HUES48 (cell line): Measurements from ENCODE around the gene GNAZ.

Experiments used
- H3K27ac ChIP-seq: one replicate; pipeline ENCODE4 v1.7.0; 2013; ENCODE audit warnings: low read depth, low read length, inconsistent platforms
- H3K27me3 ChIP-seq: 2 replicates; pipeline ENCODE4 v1.6.1; 2013; ENCODE audit warnings: mild to moderate bottlenecking, low read length; ENCODE audit not compliant: control insufficient read depth, insufficient read depth
- H3K36me3 ChIP-seq: 2 replicates; pipeline ENCODE4 v1.6.1; 2013; ENCODE audit warnings: low read length; ENCODE audit not compliant: control insufficient read depth, insufficient read depth
- H3K4me1 ChIP-seq: 2 replicates; pipeline ENCODE4 v1.6.1; 2013; ENCODE audit warnings: mild to moderate bottlenecking, low read length; ENCODE audit not compliant: control insufficient read depth, insufficient read depth
- H3K4me3 ChIP-seq: 2 replicates; pipeline ENCODE4 v1.5.1; 2013; ENCODE audit warnings: mild to moderate bottlenecking, low read depth, low read length
- H3K9ac ChIP-seq: 2 replicates; pipeline ENCODE4 v1.6.1; 2013; ENCODE audit warnings: mild to moderate bottlenecking, low read depth, low read length, moderate library complexity
- H3K9me3 ChIP-seq: 2 replicates; pipeline ENCODE4 v1.6.1; 2013; ENCODE audit warnings: low read length; ENCODE audit not compliant: control insufficient read depth, insufficient read depth

Gene GNAZ

GRCh38 chr22:23098718-23099530 lies 28.6 kb downstream of the GNAZ start:
- Histone ChIP-seq H3K9me3 (no peaks in the 10 kb centered on the region), H3K4me3 (no peak overlapping the region), H3K4me1 (no peaks in the 10 kb centered on the region), H3K9ac (no peak overlapping the region), H3K27ac (no peak overlapping the region), H3K36me3 (peaks cover 9% of the 10 kb centered on the region; the same call in 1 of the 2 replicates), H3K27me3 (no peaks in the 10 kb centered on the region)

DNA sequence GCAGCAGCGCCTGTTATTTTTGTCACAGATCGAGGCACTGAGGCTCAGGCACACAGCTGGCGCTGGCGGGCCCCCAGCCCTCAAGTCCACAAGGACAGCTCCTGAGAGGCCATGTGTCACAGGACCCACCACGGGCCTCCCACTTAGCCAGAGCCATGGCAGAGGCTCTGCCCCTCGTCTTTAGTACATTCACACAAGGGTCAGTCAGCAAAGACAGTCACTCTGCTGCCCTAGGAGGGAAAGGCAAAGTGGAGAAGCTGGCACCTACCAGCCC lies 29.1 kb downstream of the GNAZ start:
- no peak overlapping the region for H3K9ac ChIP-seq
- peaks cover 9% of the 10 kb centered on the region; the same call in 1 of the 2 replicates for H3K36me3 ChIP-seq
- no peaks in the 10 kb centered on the region for H3K4me1 ChIP-seq

GRCh38 chr22:23100124-23100801 lies 29.9 kb downstream of the GNAZ start:
- Histone ChIP-seq H3K27ac (no peak overlapping the region), H3K27me3 (no peaks in the 10 kb centered on the region), H3K4me3 (no peak overlapping the region), H3K9ac (no peak overlapping the region), H3K4me1 (no peaks in the 10 kb centered on the region), H3K9me3 (no peaks in the 10 kb centered on the region), H3K36me3 (peaks cover 9% of the 10 kb centered on the region; the same call in 1 of the 2 replicates)

More for the DNA sequence above, 29.1 kb downstream of the GNAZ start:
- no peaks in the 10 kb centered on the region for H3K9me3 ChIP-seq
- H3K4me3 ChIP-seq, result no peak overlapping the region
- no peaks in the 10 kb centered on the region for H3K27me3 ChIP-seq
- no peak overlapping the region for H3K27ac ChIP-seq

DNA sequence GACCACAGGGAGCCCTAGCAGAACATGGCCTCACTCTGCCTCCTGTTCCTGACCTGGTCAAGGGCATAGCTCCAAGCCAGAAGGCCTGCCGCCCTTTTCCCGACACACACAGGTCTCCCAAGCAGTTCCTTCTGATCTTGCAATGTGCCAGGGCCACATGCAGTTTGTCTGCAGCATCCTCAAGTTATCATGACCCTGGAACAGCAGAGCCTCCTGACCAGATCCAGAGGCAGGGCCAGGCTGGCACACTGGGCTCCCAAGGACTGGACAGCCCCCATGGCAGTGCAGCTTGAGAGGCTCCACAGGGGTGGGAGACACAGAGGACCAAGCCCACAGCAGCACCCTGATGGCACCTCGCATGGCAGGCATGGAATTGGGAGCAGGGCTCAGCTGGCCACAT lies 31.2 kb downstream of the GNAZ start:
- Histone ChIP-seq H3K4me3 (no peak overlapping the region), H3K9ac (no peak overlapping the region), H3K36me3 (peaks cover 2% of the 10 kb centered on the region; the same call in 1 of the 2 replicates), H3K9me3 (no peaks in the 10 kb centered on the region), H3K27ac (no peak overlapping the region), H3K4me1 (no peaks in the 10 kb centered on the region), H3K27me3 (no peaks in the 10 kb centered on the region)

DNA sequence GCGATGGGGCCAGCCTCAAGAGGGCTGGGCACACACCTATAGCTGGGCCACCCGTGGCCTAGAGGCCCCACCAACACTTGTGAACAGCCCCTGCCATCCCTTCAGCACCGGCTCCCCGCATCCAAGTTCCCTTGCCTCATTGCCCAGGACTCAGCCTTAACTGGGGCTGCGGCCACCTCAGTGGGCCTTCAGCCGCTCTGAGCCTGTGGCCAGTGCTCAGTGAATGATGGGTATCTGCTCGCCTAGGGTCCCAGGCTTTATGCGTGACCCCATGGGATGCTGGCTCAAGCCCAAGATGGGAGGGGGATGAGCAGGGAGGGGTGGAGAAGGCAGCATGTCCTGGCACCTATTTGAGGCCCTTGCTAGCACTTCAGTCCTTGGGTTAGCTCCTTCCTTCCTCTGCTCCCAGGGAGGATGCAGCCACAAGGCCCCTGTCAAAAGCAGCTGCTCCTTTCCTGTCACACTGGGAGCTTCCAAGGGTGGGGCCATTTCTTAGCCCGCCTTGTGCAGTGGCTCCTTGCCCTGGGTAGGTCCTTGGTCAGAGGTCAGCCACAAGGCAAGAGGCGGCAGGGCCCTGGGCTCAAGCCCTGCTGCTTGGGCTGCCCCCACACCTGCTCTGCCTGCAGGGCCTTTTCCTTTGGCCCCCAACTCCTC lies 31.8 kb downstream of the GNAZ start:
- H3K9me3 ChIP-seq, result no peaks in the 10 kb centered on the region
- no peaks in the 10 kb centered on the region for H3K36me3 ChIP-seq
- no peaks in the 10 kb centered on the region for H3K27me3 ChIP-seq
- no peak overlapping the region for H3K4me3 ChIP-seq
- no peak overlapping the region for H3K27ac ChIP-seq
- no peak overlapping the region for H3K9ac ChIP-seq
- no peaks in the 10 kb centered on the region for H3K4me1 ChIP-seq

DNA sequence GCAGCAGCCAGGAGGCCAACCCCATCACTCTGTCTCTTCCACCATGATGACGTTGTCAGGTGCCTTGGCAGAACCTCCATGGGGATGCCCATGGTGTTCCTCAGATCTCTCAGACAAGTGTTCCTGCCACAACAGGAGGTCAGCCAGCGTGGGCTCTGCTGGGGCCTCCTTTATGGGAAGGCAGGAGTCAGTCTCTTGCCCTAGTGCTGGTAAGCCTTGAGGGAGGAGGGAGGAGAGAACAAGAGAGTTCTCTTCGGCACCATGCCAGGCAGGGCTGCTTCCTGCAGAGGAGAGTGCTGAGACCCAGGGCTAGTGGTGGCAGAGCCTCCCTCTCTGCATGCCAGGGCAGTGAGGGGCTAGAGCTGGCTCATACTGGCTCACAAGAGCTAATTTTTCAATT lies 32.5 kb downstream of the GNAZ start:
- no peaks in the 10 kb centered on the region for H3K36me3 ChIP-seq
- H3K4me1 ChIP-seq, result no peaks in the 10 kb centered on the region
- H3K27me3 ChIP-seq, result no peaks in the 10 kb centered on the region
- H3K9ac ChIP-seq, result no peak overlapping the region
- H3K9me3 ChIP-seq, result no peaks in the 10 kb centered on the region
- H3K27ac ChIP-seq, result no peak overlapping the region
- H3K4me3 ChIP-seq, result no peak overlapping the region

DNA sequence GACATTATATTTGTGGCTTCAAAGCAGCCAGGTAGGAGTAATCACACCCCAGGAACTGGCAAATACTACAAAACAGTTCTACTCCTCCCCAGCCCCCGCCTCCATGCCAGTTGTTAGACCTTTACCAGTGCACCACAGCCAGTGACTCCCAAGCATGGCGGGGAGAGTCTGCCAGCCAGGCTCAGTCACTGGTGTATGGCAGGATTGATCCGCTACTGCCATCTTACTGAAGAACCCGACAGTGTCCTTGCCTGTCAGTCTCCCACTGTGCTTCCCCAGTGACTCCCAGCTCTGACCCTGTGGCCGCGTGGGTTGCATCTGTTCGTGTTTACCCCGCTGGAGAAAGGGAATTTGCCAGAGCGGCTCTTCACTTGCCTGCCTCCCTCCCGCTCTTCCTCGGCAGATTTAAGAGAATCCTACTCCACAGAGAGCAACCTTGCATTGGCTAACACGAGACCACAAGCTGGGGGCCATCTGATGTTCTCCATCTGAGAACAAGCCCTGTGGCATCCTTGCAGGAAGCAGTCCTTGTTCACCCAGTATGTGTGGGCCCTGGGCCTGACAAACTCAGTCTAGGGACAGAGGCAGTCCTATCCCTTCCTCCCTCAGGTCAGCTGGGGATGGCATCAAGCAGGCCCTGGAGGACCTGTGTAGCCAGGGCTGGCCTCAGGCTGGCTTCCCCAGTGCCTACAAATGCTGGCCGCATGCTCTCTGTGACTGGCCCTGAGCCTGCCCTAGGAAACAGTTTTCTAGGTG lies 33.1 kb downstream of the GNAZ start:
- H3K9ac ChIP-seq, result no peak overlapping the region
- no peak overlapping the region for H3K27ac ChIP-seq
- H3K27me3 ChIP-seq, result no peaks in the 10 kb centered on the region
- H3K9me3 ChIP-seq, result no peaks in the 10 kb centered on the region
- H3K4me1 ChIP-seq, result no peaks in the 10 kb centered on the region
- no peak overlapping the region for H3K4me3 ChIP-seq
- no peaks in the 10 kb centered on the region for H3K36me3 ChIP-seq

DNA sequence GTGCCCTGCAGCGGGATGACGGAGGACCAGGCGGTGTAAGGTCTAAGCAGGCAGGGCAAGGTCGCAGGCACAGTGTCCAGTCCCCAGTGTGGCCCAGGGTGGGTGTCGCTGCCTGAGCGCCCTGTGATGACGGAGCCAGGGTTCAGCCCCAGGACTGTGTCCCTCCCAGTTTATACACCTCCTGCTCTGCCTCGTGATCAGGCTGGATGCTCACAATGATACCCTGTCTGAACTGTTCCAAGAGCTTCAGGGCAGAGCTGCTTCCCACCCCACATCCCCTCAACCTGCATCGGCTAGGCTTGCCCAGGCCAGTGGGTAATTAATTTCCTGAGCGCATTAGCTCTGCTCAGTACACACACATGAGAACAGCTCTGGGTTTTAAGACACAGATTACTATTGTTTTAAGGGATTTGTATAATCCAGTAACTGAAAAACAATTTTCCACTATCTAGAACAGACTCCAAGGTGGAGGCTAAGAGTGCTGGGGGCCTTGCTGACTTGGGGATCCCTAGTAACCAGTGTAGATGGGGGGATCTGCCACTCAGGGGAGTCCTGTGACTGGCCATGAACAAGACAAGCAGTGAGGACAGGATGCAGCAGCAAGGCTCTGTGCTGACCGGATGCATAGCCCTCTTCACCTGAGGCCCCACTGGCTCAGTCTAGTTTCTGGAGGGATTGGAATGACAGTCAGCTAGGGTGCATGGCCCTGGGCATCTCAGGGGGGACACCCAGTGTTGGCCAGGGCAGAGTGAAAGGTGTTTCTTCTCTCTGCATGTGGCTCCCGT lies 34.1 kb downstream of the GNAZ start:
- H3K9ac ChIP-seq, result no peak overlapping the region

DNA sequence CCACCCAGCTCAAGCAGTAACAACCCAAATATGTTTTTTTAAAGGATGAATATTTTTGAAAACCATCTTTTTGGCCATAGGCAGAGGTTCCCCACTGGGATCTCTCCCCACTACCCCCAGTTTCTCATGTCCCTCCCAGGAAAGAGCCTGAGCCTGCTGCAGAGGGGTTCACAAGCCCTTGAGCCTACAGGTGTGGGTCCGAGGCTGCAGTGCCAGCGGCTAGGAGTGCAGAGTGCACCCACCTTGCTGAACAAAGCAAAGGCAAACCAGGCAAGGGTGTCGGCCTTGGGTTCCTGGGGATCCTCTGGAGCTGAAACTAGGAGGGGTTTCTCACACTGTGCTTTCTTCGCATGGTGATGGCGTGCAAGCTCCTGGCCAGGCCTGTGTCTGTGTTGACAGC lies 35.0 kb downstream of the GNAZ start:
- Histone ChIP-seq H3K4me3 (no peak overlapping the region), H3K9ac (no peak overlapping the region; the same call in 1 of the 2 replicates), H3K36me3 (no peaks in the 10 kb centered on the region), H3K27me3 (no peaks in the 10 kb centered on the region), H3K4me1 (no peaks in the 10 kb centered on the region), H3K9me3 (no peaks in the 10 kb centered on the region), H3K27ac (no peak overlapping the region)

More for the DNA sequence above, 34.1 kb downstream of the GNAZ start:
- no peaks in the 10 kb centered on the region for H3K36me3 ChIP-seq
- no peaks in the 10 kb centered on the region for H3K9me3 ChIP-seq
- no peak overlapping the region for H3K27ac ChIP-seq
- H3K4me1 ChIP-seq, result no peaks in the 10 kb centered on the region
- H3K27me3 ChIP-seq, result no peaks in the 10 kb centered on the region
- no peak overlapping the region for H3K4me3 ChIP-seq

DNA sequence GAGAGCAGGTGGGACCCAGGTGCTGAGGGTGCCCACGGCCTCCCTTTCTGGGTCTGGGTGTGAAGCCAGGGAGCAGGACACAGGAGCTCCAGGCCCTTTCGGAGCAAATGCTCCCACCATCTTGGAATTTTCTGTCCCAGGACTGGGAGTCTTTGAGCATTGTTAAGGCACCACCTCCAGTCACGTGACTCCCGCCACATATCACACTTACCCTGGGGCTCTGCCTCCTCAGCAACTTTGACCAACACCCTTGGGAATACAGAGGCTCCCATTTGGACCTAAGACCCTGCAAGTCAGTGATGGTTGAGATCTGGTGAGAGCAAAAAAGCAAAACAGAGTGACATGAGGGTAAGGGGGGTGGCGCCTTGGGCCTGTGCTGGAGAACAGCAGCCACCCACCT lies 35.6 kb downstream of the GNAZ start:
- no peak overlapping the region for H3K9ac ChIP-seq
- no peaks in the 10 kb centered on the region for H3K4me1 ChIP-seq
- H3K4me3 ChIP-seq, result no peak overlapping the region
- no peaks in the 10 kb centered on the region for H3K36me3 ChIP-seq
- H3K9me3 ChIP-seq, result no peaks in the 10 kb centered on the region
- H3K27ac ChIP-seq, result no peak overlapping the region
- no peaks in the 10 kb centered on the region for H3K27me3 ChIP-seq
